Natural killer cell (primary cell): ENCODE data around the gene ACTR2. TPM values are rescaled to one million over a fixed set of nuclear protein-coding genes. Genes with fewer than 3 reads are reported as not detected.
A peak's percentile ranks its signal among the peaks of the same experiment; 100 is the strongest.

Experiments used
- ATAC-seq, 3 donors: fragments of 150-1000 bp in 2 of 3; fragments of 200-7000 bp in 1 of 3; cut with Tn5 transposase; 1 replicate in 1 of 3; 2 replicates in 2 of 3; pipeline ENCODE4 v1.10.0; 2021; ENCODE audit warnings: mild to moderate bottlenecking in 2 of 3, moderate library complexity in 2 of 3
- DNase-seq, 2 donors: peaks; one replicate each; pipeline versions ENCODE4 v3.0.0 to v3.0.0-alpha.2; 2013 to 2021; ENCODE audit warnings: mixed read lengths in 1 of 2
- H3K27ac ChIP-seq: one replicate; pipeline ENCODE4 v1.5.1; 2013; ENCODE audit warnings: mild to moderate bottlenecking, low read length
- H3K27me3 ChIP-seq: one replicate; pipeline ENCODE4 v1.6.1; 2013; ENCODE audit warnings: low read length; ENCODE audit not compliant: control insufficient read depth, insufficient read depth
- H3K36me3 ChIP-seq: one replicate; pipeline ENCODE4 v1.6.1; 2013; ENCODE audit warnings: low read length; ENCODE audit not compliant: control insufficient read depth, insufficient read depth
- H3K4me1 ChIP-seq: one replicate; pipeline ENCODE4 v1.6.1; 2013; ENCODE audit warnings: low read length; ENCODE audit not compliant: control insufficient read depth, insufficient read depth
- H3K4me3 ChIP-seq: one replicate; pipeline ENCODE4 v1.5.1; 2013; ENCODE audit warnings: low read length
- H3K9me3 ChIP-seq: one replicate; pipeline ENCODE4 v1.6.1; 2013; ENCODE audit warnings: low read length; ENCODE audit not compliant: control insufficient read depth, insufficient read depth
- H3K27ac Mint-ChIP-seq, 2 donors: one replicate each; pipeline ENCODE4 v1.8.0; 2022; ENCODE audit warnings: mild to moderate bottlenecking in 2 of 2, mixed read lengths in 2 of 2, moderate library complexity in 1 of 2
- H3K27me3 Mint-ChIP-seq, 2 donors: one replicate each; pipeline ENCODE4 v1.8.0; 2022; ENCODE audit warnings: low read depth in 2 of 2, mixed read lengths in 2 of 2
- H3K36me3 Mint-ChIP-seq: one replicate; pipeline ENCODE4 v1.8.0; 2022; ENCODE audit warnings: mixed read lengths
- H3K4me1 Mint-ChIP-seq, 2 donors: one replicate each; pipeline ENCODE4 v1.8.0; 2022; ENCODE audit warnings: mixed read lengths in 2 of 2
- H3K4me3 Mint-ChIP-seq: one replicate; pipeline ENCODE4 v1.8.0; 2022; ENCODE audit warnings: mild to moderate bottlenecking, moderate library complexity, mixed read lengths
- H3K9me3 Mint-ChIP-seq, 2 donors: one replicate each; pipeline ENCODE4 v1.8.0; 2022; ENCODE audit warnings: mixed read lengths in 2 of 2
- CTCF ChIP-seq: fragments of 200-600 bp; IDR thresholded peaks from one replicate; pipeline ENCODE4 v1.8.0; 2022; ENCODE audit warnings: antibody characterized with exemption
- WGBS: methylation state at CpG from one replicate; pipeline ENCODE4 v1.1.7; 2013; ENCODE audit warnings: missing lambda C conversion rate; ENCODE audit not compliant: insufficient coverage; 5-methylcytosine and 5-hydroxymethylcytosine counted together
- intact Hi-C: fragments of 100-400 bp; cut with micrococcal nuclease; formaldehyde crosslinking; loops from one replicate; pipeline ENCODE4 v1.14.2; 2022
- total RNA-seq, 4 donors: library from RNA; stranded (reverse); fragments of 120-200 nt in 1 of 4; gene quantifications; one replicate each; pipeline versions ENCODE4 v1.2.3 to v1.2.4, GENCODE V29; 2013 to 2022

Gene ACTR2
- total RNA-seq, 3 donors from 2014 or later (not counting 1 experiment from before 2014, with no cell fraction given), result 346 to 404 (median 403) TPM

GRCh38 chr2:65186093-65186868 lies 41.4 kb upstream of the ACTR2 start:
- Mint-ChIP-seq H3K9me3 (no peaks in the 10 kb centered on the region), H3K4me1 (peaks cover 6 to 8% of the 10 kb centered on the region in 2 donors), H3K27me3 (peaks cover 7 to 19% of the 10 kb centered on the region in 2 donors), H3K36me3 (no peaks in the 10 kb centered on the region), H3K4me3 (no peak overlapping the region), H3K27ac (no peak overlapping the region)
- Histone ChIP-seq H3K27ac (no peak overlapping the region), H3K27me3 (no peaks in the 10 kb centered on the region), H3K4me3 (no peak overlapping the region), H3K9me3 (no peaks in the 10 kb centered on the region), H3K36me3 (no peaks in the 10 kb centered on the region), H3K4me1 (peaks cover 4% of the 10 kb centered on the region)
- ATAC-seq (no peak), DNase-seq (no peak)
- intact Hi-C loops, result loop anchor here (2.0 kb wide), 1 partner anchor 267 kb away; no protein-coding TSS in a partner anchor
- no peak for TF ChIP-seq CTCF
- WGBS, result 93% methylated on average over 21 of the region's 23 CpGs

GRCh38 chr2:65186872-65187851 lies 40.5 kb upstream of the ACTR2 start:
- Histone ChIP-seq H3K9me3 (no peaks in the 10 kb centered on the region), H3K27ac (no peak overlapping the region), H3K27me3 (no peaks in the 10 kb centered on the region), H3K4me1 (peaks cover 4% of the 10 kb centered on the region), H3K36me3 (no peaks in the 10 kb centered on the region), H3K4me3 (no peak overlapping the region)
- TF ChIP-seq CTCF, result peak; percentile 77
- H3K27me3 Mint-ChIP-seq, result peaks cover 14 to 18% of the 10 kb centered on the region in 2 donors
- no peaks in the 10 kb centered on the region for H3K36me3 Mint-ChIP-seq
- peaks cover 6 to 8% of the 10 kb centered on the region in 2 donors for H3K4me1 Mint-ChIP-seq
- H3K27ac Mint-ChIP-seq, result no peak overlapping the region
- DNase-seq, result peak; percentile 47 to 78
- intact Hi-C loops, result loop anchor here (1.0 to 2.0 kb wide), 3 partner anchors 118 to 268 kb away; no protein-coding TSS in a partner anchor
- no peak overlapping the region for H3K4me3 Mint-ChIP-seq
- H3K9me3 Mint-ChIP-seq, result no peaks in the 10 kb centered on the region
- ATAC-seq, result peak; percentile 79 to 95 (median 92)
- 64% methylated on average over 17 of the region's 19 CpGs for WGBS

DNA sequence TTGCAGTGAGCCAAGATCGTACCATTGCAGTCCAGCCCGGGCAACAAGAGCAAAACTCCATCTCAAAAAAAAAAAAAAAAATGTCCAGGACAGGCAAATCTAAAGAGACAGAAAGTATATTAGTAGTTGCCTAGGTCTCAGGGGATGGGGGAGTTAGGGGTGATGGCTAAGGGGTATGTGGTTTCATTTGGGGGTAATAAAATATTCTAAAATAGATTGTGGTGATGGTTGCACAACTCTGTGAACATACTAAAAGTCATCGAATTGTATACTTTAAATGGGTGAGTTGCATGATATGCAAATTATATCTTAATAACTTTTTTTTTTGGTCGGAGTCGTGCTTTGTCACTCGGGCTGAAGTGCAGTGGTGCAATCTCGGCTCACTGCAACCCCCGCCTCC lies 34.2 kb upstream of the ACTR2 start:
- H3K4me3 ChIP-seq, result no peak overlapping the region
- H3K36me3 ChIP-seq, result no peaks in the 10 kb centered on the region
- Mint-ChIP-seq H3K27ac (no peak overlapping the region), H3K36me3 (no peaks in the 10 kb centered on the region), H3K27me3 (peaks cover 12 to 14% of the 10 kb centered on the region in 2 donors), H3K9me3 (no peaks in the 10 kb centered on the region), H3K4me1 (no peaks in the 10 kb centered on the region), H3K4me3 (no peak overlapping the region)
- DNase-seq (no peak), ATAC-seq (no peak)
- no peak overlapping the region for H3K27ac ChIP-seq
- no peaks in the 10 kb centered on the region for H3K9me3 ChIP-seq
- H3K4me1 ChIP-seq, result no peaks in the 10 kb centered on the region
- TF ChIP-seq CTCF, result no peak
- 87% methylated on average over 6 of the region's 8 CpGs for WGBS
- intact Hi-C loops, result no loop called here
- H3K27me3 ChIP-seq, result no peaks in the 10 kb centered on the region
